CD8-positive, alpha-beta memory T cell (primary cell): ENCODE measurements around the gene GOLGA1. TPM values are rescaled to one million over a fixed set of nuclear protein-coding genes. Genes with fewer than 3 reads are reported as not detected.
"Not testable (repeated sequence)": the region's sequence is repeated elsewhere in the genome, so short reads cannot be mapped to it uniquely, and the experiment has no call there.

Source experiments
- CTCF ChIA-PET: fragments of 350-600 bp; sonication (Branson Sonifier 250); formaldehyde crosslinking; loops from one replicate; lab custom pipeline; 2021; ENCODE audit warnings: antibody characterized with exemption; lab: Charles Lee
- POLR2A ChIA-PET: fragments of 350-600 bp; sonication (Branson Sonifier 250); formaldehyde crosslinking; loops from one replicate; lab custom pipeline; 2021; ENCODE audit warnings: antibody characterized with exemption; lab: Charles Lee
- DNase-seq, 5 donors: peaks; one replicate each; pipeline versions ENCODE4 v3.0.0 to v3.0.0-alpha.2; 2020 to 2022; ENCODE audit warnings: mixed read lengths in 1 of 5
- H3K27ac ChIP-seq: one replicate; pipeline ENCODE4 v1.7.0; 2013; ENCODE audit warnings: low read depth, mild to moderate bottlenecking, low read length, moderate library complexity
- H3K27me3 ChIP-seq: 2 replicates; pipeline ENCODE4 v1.7.0; 2013; ENCODE audit warnings: low read length, mild to moderate bottlenecking; ENCODE audit not compliant: insufficient read depth, poor library complexity, severe bottlenecking
- H3K36me3 ChIP-seq: 2 replicates; pipeline ENCODE4 v1.7.0; 2013; ENCODE audit warnings: mild to moderate bottlenecking, low read length, moderate library complexity; ENCODE audit not compliant: insufficient read depth
- H3K4me1 ChIP-seq: 2 replicates; pipeline ENCODE4 v1.7.0; 2013; ENCODE audit warnings: mild to moderate bottlenecking, low read length, moderate library complexity; ENCODE audit not compliant: insufficient read depth
- H3K4me3 ChIP-seq: 2 replicates; pipeline ENCODE4 v1.7.0; 2013; ENCODE audit warnings: mild to moderate bottlenecking, low read length
- H3K9me3 ChIP-seq: 2 replicates; pipeline ENCODE4 v1.7.0; 2013; ENCODE audit warnings: mild to moderate bottlenecking, low read length
- H3K27ac Mint-ChIP-seq, 8 donors: one replicate each; pipeline ENCODE4 v1.8.0; 2020 to 2021; ENCODE audit warnings: mixed read lengths in 8 of 8, mild to moderate bottlenecking in 6 of 8, inconsistent platforms in 3 of 8, moderate library complexity in 3 of 8
- H3K27me3 Mint-ChIP-seq, 2 donors: one replicate each; pipeline ENCODE4 v1.8.0; 2020 to 2021; ENCODE audit warnings: mixed read lengths in 2 of 2, mild to moderate bottlenecking in 1 of 2, moderate library complexity in 1 of 2
- H3K36me3 Mint-ChIP-seq, 3 donors: one replicate each; pipeline ENCODE4 v1.8.0; 2020 to 2021; ENCODE audit warnings: mixed read lengths in 3 of 3, inconsistent platforms in 1 of 3, mild to moderate bottlenecking in 1 of 3
- H3K4me1 Mint-ChIP-seq, 3 donors: one replicate each; pipeline ENCODE4 v1.8.0; 2020 to 2021; ENCODE audit warnings: mixed read lengths in 3 of 3, inconsistent platforms in 1 of 3, mild to moderate bottlenecking in 1 of 3
- H3K4me3 Mint-ChIP-seq, 7 donors: one replicate each; pipeline ENCODE4 v1.8.0; 2020 to 2021; ENCODE audit warnings: mixed read lengths in 7 of 7, mild to moderate bottlenecking in 6 of 7, moderate library complexity in 4 of 7, inconsistent platforms in 2 of 7
- H3K9me3 Mint-ChIP-seq, 5 donors: one replicate each; pipeline ENCODE4 v1.8.0; 2020 to 2022; ENCODE audit warnings: mixed read lengths in 5 of 5, mild to moderate bottlenecking in 3 of 5, moderate library complexity in 2 of 5, inconsistent platforms in 1 of 5
- polyA plus RNA-seq: library from polyadenylated mRNA; unstranded; fragments of 300-500 nt; fragmentation: Illumina TruSeq; gene quantifications from one replicate; pipeline ENCODE4 v1.2.3, GENCODE V29; 2021
- total RNA-seq, 2 experiments: library from RNA; stranded (reverse); gene quantifications; one replicate each; pipeline ENCODE4 v1.2.3, GENCODE V29; 2021

The GOLGA1 gene
- total and polyA plus RNA-seq, 3 experiments from 2014 or later: 8.5 to 21.1 (median 17.1) TPM

- CTCF ChIA-PET: interaction anchor here (0.8 to 2.6 kb wide), 6 partner anchors 11 to 81 kb away, joined by 3 to 14 read pairs (median 4); partner anchors contain the start of genes NR6A1 and WDR38
- Mint-ChIP-seq H3K9me3 (no peaks in the 10 kb centered on the region), H3K4me3 (no peak overlapping the region), H3K36me3 (no peaks in the 10 kb centered on the region), H3K4me1 (no peaks in the 10 kb centered on the region), H3K27me3 (peaks cover 7 to 20% of the 10 kb centered on the region in 2 donors), H3K27ac (no peak overlapping the region)
- Histone ChIP-seq H3K27ac (no peak overlapping the region), H3K9me3 (no peaks in the 10 kb centered on the region), H3K27me3 (no peaks in the 10 kb centered on the region), H3K4me1 (no peaks in the 10 kb centered on the region), H3K36me3 (no peaks in the 10 kb centered on the region), H3K4me3 (no peak overlapping the region)
- DNase-seq: no peak
- POLR2A ChIA-PET: no interaction called here
Measured at GRCh38 chr9:124840300-124840833, 100.5 kb downstream of the GOLGA1 start.

- H3K27me3 Mint-ChIP-seq: peaks cover 7 to 22% of the 10 kb centered on the region in 2 donors
- H3K9me3 ChIP-seq: no peaks in the 10 kb centered on the region
- no peak for DNase-seq
- H3K4me1 ChIP-seq: no peaks in the 10 kb centered on the region
- no peaks in the 10 kb centered on the region for H3K36me3 ChIP-seq
- ChIA-PET POLR2A (no interaction called here), CTCF (interaction anchor here (0.8 to 2.6 kb wide), 5 partner anchors 12 to 81 kb away, joined by 3 to 14 read pairs (median 4); partner anchors contain the start of genes NR6A1 and WDR38)
- H3K27ac ChIP-seq: no peak overlapping the region
- no peaks in the 10 kb centered on the region for H3K9me3 Mint-ChIP-seq
- no peaks in the 10 kb centered on the region for H3K36me3 Mint-ChIP-seq
- H3K4me1 Mint-ChIP-seq: no peaks in the 10 kb centered on the region
- no peak overlapping the region for H3K4me3 ChIP-seq
- peak overlapping the region in 1 of 8 donors; percentile 30 for H3K27ac Mint-ChIP-seq
- no peaks in the 10 kb centered on the region for H3K27me3 ChIP-seq
- no peak overlapping the region for H3K4me3 Mint-ChIP-seq
Measured at GRCh38 chr9:124839612-124840299, 101.1 kb downstream of the GOLGA1 start.

GRCh38 chr9:124838567-124839275 lies 102.2 kb downstream of the GOLGA1 start:
- H3K27me3 Mint-ChIP-seq: peaks cover 7 to 22% of the 10 kb centered on the region in 2 donors
- CTCF ChIA-PET: interaction anchor here (1.0 kb wide), 1 partner anchor 63 kb away, joined by 3 read pairs; no protein-coding TSS in a partner anchor
- H3K4me3 Mint-ChIP-seq: not testable (repeated sequence)

GRCh38 chr9:124838132-124838531 lies 102.8 kb downstream of the GOLGA1 start:
- POLR2A ChIA-PET, H3K36me3 Mint-ChIP-seq, H3K9me3 Mint-ChIP-seq, H3K27ac Mint-ChIP-seq, H3K27ac ChIP-seq, H3K36me3 ChIP-seq, H3K9me3 ChIP-seq, DNase-seq, H3K4me1 Mint-ChIP-seq, H3K27me3 ChIP-seq, H3K4me3 ChIP-seq, H3K4me1 ChIP-seq: not testable (repeated sequence)
- CTCF ChIA-PET: interaction anchor here (1.0 to 2.7 kb wide), 2 partner anchors 15 to 63 kb away, joined by 3 to 8 read pairs; partner anchors contain the start of gene WDR38
- Mint-ChIP-seq H3K27me3 (peaks cover 7 to 22% of the 10 kb centered on the region in 2 donors), H3K4me3 (peak overlapping the region in 1 of 7 donors; percentile 18)

More at GRCh38 chr9:124838567-124839275, 102.2 kb downstream of the GOLGA1 start:
- H3K4me3 ChIP-seq, H3K27ac ChIP-seq, H3K36me3 ChIP-seq, H3K4me1 ChIP-seq, H3K9me3 Mint-ChIP-seq, POLR2A ChIA-PET, DNase-seq, H3K9me3 ChIP-seq, H3K4me1 Mint-ChIP-seq, H3K36me3 Mint-ChIP-seq, H3K27me3 ChIP-seq, H3K27ac Mint-ChIP-seq: not testable (repeated sequence)

GRCh38 chr9:124835026-124835557 lies 105.8 kb downstream of the GOLGA1 start:
- DNase-seq: no peak
- peaks cover 7 to 28% of the 10 kb centered on the region in 2 donors for H3K27me3 Mint-ChIP-seq
- H3K36me3 ChIP-seq: no peaks in the 10 kb centered on the region
- no peaks in the 10 kb centered on the region for H3K27me3 ChIP-seq
- ChIA-PET CTCF (no interaction called here), POLR2A (no interaction called here)
- no peaks in the 10 kb centered on the region for H3K9me3 ChIP-seq
- no peak overlapping the region for H3K4me3 Mint-ChIP-seq
- H3K27ac ChIP-seq: no peak overlapping the region
- H3K27ac Mint-ChIP-seq: no peak overlapping the region
- H3K9me3 Mint-ChIP-seq: peaks cover 0 to 2% (median 0%) of the 10 kb centered on the region in 5 donors
- H3K4me1 ChIP-seq: no peaks in the 10 kb centered on the region
- H3K4me3 ChIP-seq: no peak overlapping the region
- H3K4me1 Mint-ChIP-seq: no peaks in the 10 kb centered on the region
- no peaks in the 10 kb centered on the region for H3K36me3 Mint-ChIP-seq

- H3K36me3 Mint-ChIP-seq: no peaks in the 10 kb centered on the region
- Histone ChIP-seq H3K36me3 (no peaks in the 10 kb centered on the region), H3K4me3 (no peak overlapping the region), H3K9me3 (no peaks in the 10 kb centered on the region), H3K27me3 (no peaks in the 10 kb centered on the region), H3K4me1 (no peaks in the 10 kb centered on the region), H3K27ac (no peak overlapping the region)
- DNase-seq: no peak
- CTCF ChIA-PET: no interaction called here
- no peaks in the 10 kb centered on the region for H3K4me1 Mint-ChIP-seq
- POLR2A ChIA-PET: no interaction called here
- H3K9me3 Mint-ChIP-seq: peaks cover 0 to 2% (median 0%) of the 10 kb centered on the region in 5 donors
- H3K4me3 Mint-ChIP-seq: no peak overlapping the region
- H3K27me3 Mint-ChIP-seq: peaks cover 7 to 28% of the 10 kb centered on the region in 2 donors
- no peak overlapping the region for H3K27ac Mint-ChIP-seq
Measured at GRCh38 chr9:124834591-124834990, 106.3 kb downstream of the GOLGA1 start.

GRCh38 chr9:124831642-124832364 lies 109.1 kb downstream of the GOLGA1 start:
- Mint-ChIP-seq H3K9me3 (peaks cover 0 to 2% (median 0%) of the 10 kb centered on the region in 5 donors), H3K36me3 (no peaks in the 10 kb centered on the region), H3K27ac (no peak overlapping the region), H3K27me3 (peaks cover 0 to 14% of the 10 kb centered on the region in 2 donors), H3K4me3 (no peak overlapping the region), H3K4me1 (no peaks in the 10 kb centered on the region)
- Histone ChIP-seq H3K9me3 (no peaks in the 10 kb centered on the region), H3K4me3 (no peak overlapping the region), H3K27me3 (no peaks in the 10 kb centered on the region), H3K36me3 (no peaks in the 10 kb centered on the region), H3K4me1 (no peaks in the 10 kb centered on the region), H3K27ac (no peak overlapping the region)
- ChIA-PET POLR2A (no interaction called here), CTCF (interaction anchor here (3.2 kb wide), 1 partner anchor 22 kb away, joined by 8 read pairs; the partner anchor contains the start of gene WDR38)
- no peak for DNase-seq
